Mesenchymal stem cell (in vitro differentiated cells and primary cell): ENCODE results near the gene TRIM66.

ENCODE experiments used
- DNase-seq: peaks from one replicate; pipeline ENCODE4 v3.0.0-alpha.2; 2013
- H2AFZ ChIP-seq: one replicate; pipeline ENCODE4 v1.6.1; 2013; ENCODE audit warnings: low read depth, mild to moderate bottlenecking, control low read depth, inconsistent platforms, low read length, moderate library complexity
- H2AK5ac ChIP-seq: 2 replicates; pipeline ENCODE4 v1.6.1; 2013; ENCODE audit warnings: low read length, moderate library complexity, mild to moderate bottlenecking, inconsistent platforms; ENCODE audit not compliant: severe bottlenecking
- H2BK120ac ChIP-seq: one replicate; pipeline ENCODE4 v1.6.1; 2013; ENCODE audit warnings: low read depth, mild to moderate bottlenecking, inconsistent platforms, low read length, moderate library complexity
- H2BK12ac ChIP-seq, 2 experiments: one replicate each; pipeline ENCODE4 v1.6.1; 2013; ENCODE audit warnings: inconsistent platforms in 2 of 2, low read length in 2 of 2, mild to moderate bottlenecking in 2 of 2, moderate library complexity in 2 of 2, control low read depth in 1 of 2
- H2BK15ac ChIP-seq: one replicate; pipeline ENCODE4 v1.6.1; 2013; ENCODE audit warnings: mild to moderate bottlenecking, low read depth, inconsistent platforms; ENCODE audit not compliant: poor library complexity, severe bottlenecking
- H2BK5ac ChIP-seq: 2 replicates; pipeline ENCODE4 v1.6.1; 2013; ENCODE audit warnings: low read depth, mild to moderate bottlenecking, low read length, control low read depth, inconsistent platforms; ENCODE audit not compliant: poor library complexity, severe bottlenecking
- H3K14ac ChIP-seq, 2 experiments: one replicate each; pipeline ENCODE4 v1.6.1; 2013; ENCODE audit warnings: inconsistent platforms in 2 of 2, low read length in 2 of 2, control low read depth in 1 of 2, mild to moderate bottlenecking in 1 of 2, moderate library complexity in 1 of 2
- H3K18ac ChIP-seq, 2 experiments: one replicate each; pipeline ENCODE4 v1.6.1; 2013; ENCODE audit warnings: inconsistent platforms in 2 of 2, low read length in 2 of 2, control low read depth in 1 of 2, low read depth in 1 of 2, mild to moderate bottlenecking in 1 of 2
- H3K23ac ChIP-seq, 2 experiments: one replicate each; pipeline ENCODE4 v1.6.1; 2013; ENCODE audit warnings: inconsistent platforms in 2 of 2, low read length in 2 of 2, mild to moderate bottlenecking in 2 of 2, moderate library complexity in 2 of 2, control low read depth in 1 of 2
- H3K27ac ChIP-seq: 2 replicates; pipeline ENCODE4 v1.5.1; 2013; ENCODE audit warnings: mild to moderate bottlenecking, moderate library complexity, low read length, control low read depth, inconsistent platforms; ENCODE audit not compliant: poor library complexity, severe bottlenecking
- H3K27me3 ChIP-seq, 2 experiments: 2 replicates each; pipeline versions ENCODE4 v1.6.1 to v1.7.0; 2013; ENCODE audit warnings: low read length in 2 of 2, mild to moderate bottlenecking in 2 of 2, moderate library complexity in 2 of 2, control low read depth in 1 of 2, inconsistent platforms in 1 of 2; ENCODE audit not compliant: control insufficient read depth in 1 of 2, insufficient read depth in 1 of 2
- H3K36me3 ChIP-seq, 2 experiments: 2 replicates each; pipeline versions ENCODE4 v1.6.1 to v1.7.0; 2013; ENCODE audit warnings: low read length in 2 of 2, control low read depth in 1 of 2, inconsistent platforms in 1 of 2, low read depth in 1 of 2, mild to moderate bottlenecking in 1 of 2; ENCODE audit not compliant: insufficient read depth in 2 of 2, control insufficient read depth in 1 of 2
- H3K4ac ChIP-seq, 2 experiments: one replicate each; pipeline ENCODE4 v1.6.1; 2013; ENCODE audit warnings: inconsistent platforms in 2 of 2, low read length in 2 of 2, mild to moderate bottlenecking in 2 of 2, moderate library complexity in 2 of 2, control low read depth in 1 of 2, low read depth in 1 of 2
- H3K4me1 ChIP-seq: 2 replicates; pipeline ENCODE4 v1.6.1; 2013; ENCODE audit warnings: low read depth, low read length, control low read depth; ENCODE audit not compliant: control insufficient read depth, insufficient read depth
- H3K4me2 ChIP-seq: 2 replicates; pipeline ENCODE4 v1.6.1; 2013; ENCODE audit warnings: low read length, mild to moderate bottlenecking, inconsistent platforms; ENCODE audit not compliant: poor library complexity, severe bottlenecking
- H3K4me3 ChIP-seq, 2 experiments: 2 replicates each; pipeline versions ENCODE4 v1.5.1 to v1.7.0; 2013; ENCODE audit warnings: low read length in 2 of 2, mild to moderate bottlenecking in 2 of 2, control low read depth in 1 of 2, low read depth in 1 of 2; ENCODE audit not compliant: insufficient read depth in 1 of 2
- H3K79me1 ChIP-seq: replicated peaks from 2 replicates; pipeline ENCODE4 v1.6.1; 2013; ENCODE audit warnings: mild to moderate bottlenecking, control low read depth, low read length, inconsistent platforms; ENCODE audit not compliant: poor library complexity, severe bottlenecking
- H3K9ac ChIP-seq: 2 replicates; pipeline ENCODE4 v1.7.0; 2013; ENCODE audit warnings: mild to moderate bottlenecking, low read length, moderate library complexity
- H3K9me3 ChIP-seq: 2 replicates; pipeline ENCODE4 v1.7.0; 2013; ENCODE audit warnings: mild to moderate bottlenecking, low read length; ENCODE audit not compliant: control insufficient read depth
- H4K8ac ChIP-seq: one replicate; pipeline ENCODE4 v1.6.1; 2013; ENCODE audit warnings: inconsistent platforms, mild to moderate bottlenecking, low read length, moderate library complexity
- H4K91ac ChIP-seq: one replicate; pipeline ENCODE4 v1.6.1; 2013; ENCODE audit warnings: mild to moderate bottlenecking, low read length, inconsistent platforms
- WGBS: methylation state at CpG from one replicate; pipeline ENCODE4 v1.1.7; 2013; ENCODE audit warnings: mixed read lengths; 5-methylcytosine and 5-hydroxymethylcytosine counted together

TRIM66 gene

DNA sequence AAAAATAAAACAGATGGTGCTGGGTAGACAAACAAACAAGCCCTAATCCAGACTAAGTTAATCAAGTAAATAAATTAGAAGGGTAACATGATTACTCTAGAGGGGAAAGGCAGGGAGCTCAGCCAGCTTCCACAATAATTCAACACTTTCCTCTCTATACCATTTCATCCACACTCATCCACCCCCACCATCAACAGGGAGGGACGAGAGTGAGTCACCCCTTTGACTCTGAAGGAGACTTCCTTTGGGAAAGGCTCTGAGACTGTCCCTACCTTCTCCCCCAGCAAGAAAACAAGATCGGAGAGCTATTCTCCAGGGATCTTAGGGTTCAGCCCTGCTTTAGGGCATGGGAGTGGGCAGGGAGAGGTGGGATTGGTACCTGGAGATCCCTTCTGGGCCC is 33.1 kb downstream of the TRIM66 start:
- Histone ChIP-seq H3K9me3 (no peaks in the 10 kb centered on the region), H2AK5ac (no peak overlapping the region), H3K27ac (no peak overlapping the region), H3K36me3 (peaks cover 20 to 41% of the 10 kb centered on the region in 2 experiments), H2BK12ac (peak overlapping the region in 1 of 2 experiments; percentile 61), H3K9ac (no peak overlapping the region), H4K91ac (no peak overlapping the region), H3K27me3 (no peaks in the 10 kb centered on the region), H3K4ac (no peak overlapping the region), H3K4me1 (peaks cover 7% of the 10 kb centered on the region), H2BK120ac (no peak overlapping the region), H3K14ac (no peak overlapping the region), H2BK5ac (no peak overlapping the region), H3K23ac (peak overlapping the region in 1 of 2 experiments; percentile 60), H2BK15ac (no peak overlapping the region), H3K4me3 (no peak overlapping the region), H3K18ac (peak overlapping the region in 1 of 2 experiments; percentile 64), H4K8ac (peak overlapping the region; percentile 19), H3K79me1 (no peaks in the 10 kb centered on the region), H3K4me2 (no peak overlapping the region), H2AFZ (peak overlapping the region; percentile 56)
- DNase-seq = peak; percentile 65
- 19% methylated on average over 2 of the region's 2 CpGs for WGBS

DNA sequence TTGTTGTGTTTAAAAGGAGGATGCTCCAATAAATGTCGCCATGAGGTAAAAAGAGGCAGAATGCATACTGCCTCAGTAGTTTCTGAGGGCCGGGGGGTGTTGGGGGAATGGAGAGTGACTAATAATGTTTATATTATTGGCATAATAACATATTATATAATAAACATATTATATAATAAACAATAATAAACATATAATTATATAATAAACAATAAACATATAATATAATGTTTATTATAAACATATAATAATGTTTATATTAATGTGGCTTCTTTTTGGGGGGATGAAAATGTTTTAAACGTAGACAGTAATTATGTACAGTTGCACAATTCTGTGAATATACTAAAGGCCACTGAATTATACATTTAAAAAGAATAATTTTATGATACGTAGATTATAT is 35.6 kb downstream of the TRIM66 start:
- Histone ChIP-seq H3K14ac (no peak overlapping the region), H4K8ac (no peak overlapping the region), H2BK12ac (no peak overlapping the region), H2AFZ (no peak overlapping the region), H3K4me2 (no peak overlapping the region), H3K36me3 (peaks cover 24 to 55% of the 10 kb centered on the region in 2 experiments), H2BK15ac (no peak overlapping the region), H3K4ac (no peak overlapping the region), H2BK5ac (no peak overlapping the region), H3K27ac (no peak overlapping the region), H3K18ac (no peak overlapping the region), H4K91ac (no peak overlapping the region), H3K4me3 (no peak overlapping the region), H2AK5ac (no peak overlapping the region), H3K4me1 (peaks cover 3% of the 10 kb centered on the region), H3K23ac (no peak overlapping the region), H3K9ac (no peak overlapping the region), H3K9me3 (no peaks in the 10 kb centered on the region), H2BK120ac (no peak overlapping the region), H3K79me1 (no peaks in the 10 kb centered on the region), H3K27me3 (no peaks in the 10 kb centered on the region)
- WGBS = 89% methylated on average over 1 of the region's 4 CpGs
- no peak for DNase-seq

DNA sequence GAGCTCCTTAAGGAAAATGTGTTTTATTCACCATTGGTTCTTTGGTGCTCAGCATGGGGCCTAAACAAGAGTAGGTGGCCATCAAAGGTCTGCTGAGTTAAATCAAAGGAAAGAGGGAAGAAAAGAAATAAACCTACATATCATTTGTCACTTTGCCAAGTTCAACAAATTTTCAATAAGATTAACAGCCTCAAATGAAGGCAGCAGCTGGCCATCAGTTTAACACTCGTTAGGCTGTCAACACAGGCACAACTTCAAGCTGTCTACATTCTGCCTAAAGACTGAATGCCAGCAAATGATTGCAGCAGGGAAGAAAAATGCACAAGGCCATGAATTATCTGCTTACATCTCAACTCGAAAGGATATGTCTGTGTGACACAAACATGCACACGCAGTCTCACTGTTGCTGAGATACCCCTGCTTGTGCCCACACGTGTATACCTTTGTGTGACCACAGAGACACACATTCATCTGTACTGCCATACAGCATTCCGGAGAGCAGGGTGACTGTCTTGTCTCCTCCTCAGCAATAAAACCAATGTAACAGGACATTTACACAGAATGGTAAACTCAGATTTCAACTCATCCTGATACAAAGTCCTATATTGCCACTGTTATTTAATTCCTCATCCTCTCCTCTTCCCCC is 40.1 kb downstream of the TRIM66 start:
- Histone ChIP-seq H3K4me3 (no peak overlapping the region), H2AFZ (no peak overlapping the region), H3K23ac (peak overlapping the region in 1 of 2 experiments; percentile 63), H2BK15ac (no peak overlapping the region), H4K8ac (no peak overlapping the region), H3K9me3 (no peaks in the 10 kb centered on the region), H3K9ac (no peak overlapping the region), H3K27ac (no peak overlapping the region), H3K4me2 (no peak overlapping the region), H4K91ac (no peak overlapping the region), H3K4ac (no peak overlapping the region), H3K79me1 (no peaks in the 10 kb centered on the region), H2AK5ac (no peak overlapping the region), H3K4me1 (peaks cover 8% of the 10 kb centered on the region), H3K36me3 (peaks cover 37 to 76% of the 10 kb centered on the region in 2 experiments), H2BK12ac (no peak overlapping the region), H3K27me3 (no peaks in the 10 kb centered on the region), H3K18ac (no peak overlapping the region), H3K14ac (no peak overlapping the region), H2BK5ac (no peak overlapping the region), H2BK120ac (no peak overlapping the region)
- DNase-seq = no peak
- WGBS = 89% methylated on average over 5 of the region's 5 CpGs

DNA sequence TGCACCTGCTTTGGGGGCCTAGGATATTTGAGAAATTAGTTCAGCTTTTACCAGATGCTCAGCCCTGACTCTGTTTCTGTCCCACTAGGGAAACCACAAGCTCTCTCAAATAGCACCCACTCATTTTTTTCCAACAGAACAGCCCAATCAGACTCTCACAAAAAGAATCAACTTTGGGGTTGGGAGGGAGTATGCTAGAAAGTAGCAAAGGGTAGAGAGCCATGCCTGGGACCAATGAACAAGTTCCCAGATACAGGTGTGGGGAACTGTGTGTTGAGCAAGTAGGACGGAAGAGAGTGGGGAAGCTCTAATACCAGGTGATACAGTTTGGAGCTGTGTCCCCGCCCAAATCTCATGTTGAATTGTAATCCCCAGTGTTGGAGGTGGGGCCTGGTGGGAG is 41.1 kb downstream of the TRIM66 start:
- Histone ChIP-seq H3K4ac (no peak overlapping the region), H2BK5ac (no peak overlapping the region), H2AFZ (no peak overlapping the region), H3K27me3 (no peaks in the 10 kb centered on the region), H2AK5ac (no peak overlapping the region), H2BK15ac (no peak overlapping the region), H3K9me3 (peaks cover 3% of the 10 kb centered on the region), H3K27ac (no peak overlapping the region), H3K23ac (no peak overlapping the region), H3K79me1 (no peaks in the 10 kb centered on the region), H3K4me3 (no peak overlapping the region), H3K36me3 (peaks cover 37 to 80% of the 10 kb centered on the region in 2 experiments), H2BK12ac (no peak overlapping the region), H3K4me1 (peaks cover 8% of the 10 kb centered on the region), H4K8ac (no peak overlapping the region), H2BK120ac (no peak overlapping the region), H3K18ac (no peak overlapping the region), H3K14ac (no peak overlapping the region), H3K4me2 (no peak overlapping the region), H4K91ac (no peak overlapping the region), H3K9ac (no peak overlapping the region)
- no peak for DNase-seq
- 97% methylated on average over 2 of the region's 2 CpGs for WGBS
